ENCODE data around the gene ASB3.

DNA sequence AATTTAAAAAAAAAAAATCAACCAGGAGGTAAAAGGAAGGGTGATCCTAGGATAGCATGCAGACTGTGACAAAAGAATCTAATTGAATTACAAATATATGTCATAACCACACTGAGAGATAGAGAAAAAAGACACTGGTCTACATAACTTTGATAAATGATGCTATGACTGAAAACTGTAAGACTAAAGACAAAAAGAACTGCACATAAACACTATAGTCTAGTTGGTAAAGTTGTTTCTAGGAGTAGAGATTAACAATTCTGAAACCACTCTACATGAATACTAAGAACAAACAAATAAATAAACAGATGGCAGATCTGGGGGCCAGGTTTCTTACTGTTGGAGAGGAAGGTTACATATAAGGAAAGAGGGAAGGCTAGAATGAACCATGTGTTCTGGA, 33.7 kb downstream of the ASB3 start:
- no peak for TF ChIP-seq ZNF76 (tag by site-specific recombination; IDR thresholded peaks at IDR 0.05; ENCODE audit: borderline replicate concordance, low read depth)
- TF ChIP-seq, protein P1, sequence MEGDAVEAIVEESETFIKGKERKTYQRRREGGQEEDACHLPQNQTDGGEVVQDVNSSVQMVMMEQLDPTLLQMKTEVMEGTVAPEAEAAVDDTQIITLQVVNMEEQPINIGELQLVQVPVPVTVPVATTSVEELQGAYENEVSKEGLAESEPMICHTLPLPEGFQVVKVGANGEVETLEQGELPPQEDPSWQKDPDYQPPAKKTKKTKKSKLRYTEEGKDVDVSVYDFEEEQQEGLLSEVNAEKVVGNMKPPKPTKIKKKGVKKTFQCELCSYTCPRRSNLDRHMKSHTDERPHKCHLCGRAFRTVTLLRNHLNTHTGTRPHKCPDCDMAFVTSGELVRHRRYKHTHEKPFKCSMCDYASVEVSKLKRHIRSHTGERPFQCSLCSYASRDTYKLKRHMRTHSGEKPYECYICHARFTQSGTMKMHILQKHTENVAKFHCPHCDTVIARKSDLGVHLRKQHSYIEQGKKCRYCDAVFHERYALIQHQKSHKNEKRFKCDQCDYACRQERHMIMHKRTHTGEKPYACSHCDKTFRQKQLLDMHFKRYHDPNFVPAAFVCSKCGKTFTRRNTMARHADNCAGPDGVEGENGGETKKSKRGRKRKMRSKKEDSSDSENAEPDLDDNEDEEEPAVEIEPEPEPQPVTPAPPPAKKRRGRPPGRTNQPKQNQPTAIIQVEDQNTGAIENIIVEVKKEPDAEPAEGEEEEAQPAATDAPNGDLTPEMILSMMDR (tag by site-specific recombination; IDR thresholded peaks at IDR 0.05), result no peak
- TF ChIP-seq, protein P2, sequence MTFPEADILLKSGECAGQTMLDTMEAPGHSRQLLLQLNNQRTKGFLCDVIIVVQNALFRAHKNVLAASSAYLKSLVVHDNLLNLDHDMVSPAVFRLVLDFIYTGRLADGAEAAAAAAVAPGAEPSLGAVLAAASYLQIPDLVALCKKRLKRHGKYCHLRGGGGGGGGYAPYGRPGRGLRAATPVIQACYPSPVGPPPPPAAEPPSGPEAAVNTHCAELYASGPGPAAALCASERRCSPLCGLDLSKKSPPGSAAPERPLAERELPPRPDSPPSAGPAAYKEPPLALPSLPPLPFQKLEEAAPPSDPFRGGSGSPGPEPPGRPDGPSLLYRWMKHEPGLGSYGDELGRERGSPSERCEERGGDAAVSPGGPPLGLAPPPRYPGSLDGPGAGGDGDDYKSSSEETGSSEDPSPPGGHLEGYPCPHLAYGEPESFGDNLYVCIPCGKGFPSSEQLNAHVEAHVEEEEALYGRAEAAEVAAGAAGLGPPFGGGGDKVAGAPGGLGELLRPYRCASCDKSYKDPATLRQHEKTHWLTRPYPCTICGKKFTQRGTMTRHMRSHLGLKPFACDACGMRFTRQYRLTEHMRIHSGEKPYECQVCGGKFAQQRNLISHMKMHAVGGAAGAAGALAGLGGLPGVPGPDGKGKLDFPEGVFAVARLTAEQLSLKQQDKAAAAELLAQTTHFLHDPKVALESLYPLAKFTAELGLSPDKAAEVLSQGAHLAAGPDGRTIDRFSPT (tag by site-specific recombination; IDR thresholded peaks at IDR 0.05), result no peak
- TF ChIP-seq, protein P3, sequence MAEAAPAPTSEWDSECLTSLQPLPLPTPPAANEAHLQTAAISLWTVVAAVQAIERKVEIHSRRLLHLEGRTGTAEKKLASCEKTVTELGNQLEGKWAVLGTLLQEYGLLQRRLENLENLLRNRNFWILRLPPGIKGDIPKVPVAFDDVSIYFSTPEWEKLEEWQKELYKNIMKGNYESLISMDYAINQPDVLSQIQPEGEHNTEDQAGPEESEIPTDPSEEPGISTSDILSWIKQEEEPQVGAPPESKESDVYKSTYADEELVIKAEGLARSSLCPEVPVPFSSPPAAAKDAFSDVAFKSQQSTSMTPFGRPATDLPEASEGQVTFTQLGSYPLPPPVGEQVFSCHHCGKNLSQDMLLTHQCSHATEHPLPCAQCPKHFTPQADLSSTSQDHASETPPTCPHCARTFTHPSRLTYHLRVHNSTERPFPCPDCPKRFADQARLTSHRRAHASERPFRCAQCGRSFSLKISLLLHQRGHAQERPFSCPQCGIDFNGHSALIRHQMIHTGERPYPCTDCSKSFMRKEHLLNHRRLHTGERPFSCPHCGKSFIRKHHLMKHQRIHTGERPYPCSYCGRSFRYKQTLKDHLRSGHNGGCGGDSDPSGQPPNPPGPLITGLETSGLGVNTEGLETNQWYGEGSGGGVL (tag by site-specific recombination; IDR thresholded peaks at IDR 0.05), result no peak
- TF ChIP-seq, protein P4, sequence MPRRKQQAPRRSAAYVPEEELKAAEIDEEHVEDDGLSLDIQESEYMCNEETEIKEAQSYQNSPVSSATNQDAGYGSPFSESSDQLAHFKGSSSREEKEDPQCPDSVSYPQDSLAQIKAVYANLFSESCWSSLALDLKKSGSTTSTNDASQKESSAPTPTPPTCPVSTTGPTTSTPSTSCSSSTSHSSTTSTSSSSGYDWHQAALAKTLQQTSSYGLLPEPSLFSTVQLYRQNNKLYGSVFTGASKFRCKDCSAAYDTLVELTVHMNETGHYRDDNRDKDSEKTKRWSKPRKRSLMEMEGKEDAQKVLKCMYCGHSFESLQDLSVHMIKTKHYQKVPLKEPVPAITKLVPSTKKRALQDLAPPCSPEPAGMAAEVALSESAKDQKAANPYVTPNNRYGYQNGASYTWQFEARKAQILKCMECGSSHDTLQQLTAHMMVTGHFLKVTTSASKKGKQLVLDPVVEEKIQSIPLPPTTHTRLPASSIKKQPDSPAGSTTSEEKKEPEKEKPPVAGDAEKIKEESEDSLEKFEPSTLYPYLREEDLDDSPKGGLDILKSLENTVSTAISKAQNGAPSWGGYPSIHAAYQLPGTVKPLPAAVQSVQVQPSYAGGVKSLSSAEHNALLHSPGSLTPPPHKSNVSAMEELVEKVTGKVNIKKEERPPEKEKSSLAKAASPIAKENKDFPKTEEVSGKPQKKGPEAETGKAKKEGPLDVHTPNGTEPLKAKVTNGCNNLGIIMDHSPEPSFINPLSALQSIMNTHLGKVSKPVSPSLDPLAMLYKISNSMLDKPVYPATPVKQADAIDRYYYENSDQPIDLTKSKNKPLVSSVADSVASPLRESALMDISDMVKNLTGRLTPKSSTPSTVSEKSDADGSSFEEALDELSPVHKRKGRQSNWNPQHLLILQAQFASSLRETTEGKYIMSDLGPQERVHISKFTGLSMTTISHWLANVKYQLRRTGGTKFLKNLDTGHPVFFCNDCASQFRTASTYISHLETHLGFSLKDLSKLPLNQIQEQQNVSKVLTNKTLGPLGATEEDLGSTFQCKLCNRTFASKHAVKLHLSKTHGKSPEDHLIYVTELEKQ (tag by site-specific recombination; IDR thresholded peaks at IDR 0.05; ENCODE audit: borderline replicate concordance), result no peak
- TF ChIP-seq, protein P5, sequence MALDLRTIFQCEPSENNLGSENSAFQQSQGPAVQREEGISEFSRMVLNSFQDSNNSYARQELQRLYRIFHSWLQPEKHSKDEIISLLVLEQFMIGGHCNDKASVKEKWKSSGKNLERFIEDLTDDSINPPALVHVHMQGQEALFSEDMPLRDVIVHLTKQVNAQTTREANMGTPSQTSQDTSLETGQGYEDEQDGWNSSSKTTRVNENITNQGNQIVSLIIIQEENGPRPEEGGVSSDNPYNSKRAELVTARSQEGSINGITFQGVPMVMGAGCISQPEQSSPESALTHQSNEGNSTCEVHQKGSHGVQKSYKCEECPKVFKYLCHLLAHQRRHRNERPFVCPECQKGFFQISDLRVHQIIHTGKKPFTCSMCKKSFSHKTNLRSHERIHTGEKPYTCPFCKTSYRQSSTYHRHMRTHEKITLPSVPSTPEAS (tag by site-specific recombination; IDR thresholded peaks at IDR 0.05), result no peak

All from HEK293 (cell line).